ENCODE data around the gene MTA3.
"Not testable (repeated sequence)": the region's sequence is repeated elsewhere in the genome, so short reads cannot be mapped to it uniquely, and the experiment has no call there.

Gene MTA3

DNA sequence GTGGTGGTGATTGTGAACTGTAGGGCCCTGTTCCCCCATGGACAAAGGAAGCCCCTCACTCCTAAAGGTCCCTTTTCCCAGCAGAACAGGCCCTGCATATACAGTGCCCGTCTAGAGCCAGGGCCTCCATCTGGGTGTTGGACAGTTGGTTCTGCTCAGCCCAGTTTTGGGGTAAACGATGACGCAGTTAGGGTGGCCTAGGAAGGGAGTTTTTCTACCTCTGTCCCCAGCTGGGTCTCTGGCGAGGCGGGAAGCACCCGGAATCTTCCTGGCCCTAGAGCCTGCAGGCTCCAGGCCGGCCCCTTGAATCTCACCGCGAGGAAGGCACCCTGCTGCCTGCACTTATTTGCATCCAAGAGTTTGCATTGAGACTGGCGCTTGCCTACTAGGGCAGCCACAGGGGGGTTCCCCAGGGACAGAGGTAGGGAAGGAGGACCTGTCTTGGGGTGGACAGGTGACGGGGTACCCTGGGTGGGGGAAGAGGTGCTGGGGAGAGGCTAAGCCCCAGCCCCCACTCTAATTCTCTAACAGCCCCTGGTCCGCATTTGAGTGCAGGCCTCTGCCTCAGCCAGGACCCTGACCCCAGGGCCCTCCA lies 529 bp upstream of the MTA3 start:
- DNase-seq = no peak

DNA sequence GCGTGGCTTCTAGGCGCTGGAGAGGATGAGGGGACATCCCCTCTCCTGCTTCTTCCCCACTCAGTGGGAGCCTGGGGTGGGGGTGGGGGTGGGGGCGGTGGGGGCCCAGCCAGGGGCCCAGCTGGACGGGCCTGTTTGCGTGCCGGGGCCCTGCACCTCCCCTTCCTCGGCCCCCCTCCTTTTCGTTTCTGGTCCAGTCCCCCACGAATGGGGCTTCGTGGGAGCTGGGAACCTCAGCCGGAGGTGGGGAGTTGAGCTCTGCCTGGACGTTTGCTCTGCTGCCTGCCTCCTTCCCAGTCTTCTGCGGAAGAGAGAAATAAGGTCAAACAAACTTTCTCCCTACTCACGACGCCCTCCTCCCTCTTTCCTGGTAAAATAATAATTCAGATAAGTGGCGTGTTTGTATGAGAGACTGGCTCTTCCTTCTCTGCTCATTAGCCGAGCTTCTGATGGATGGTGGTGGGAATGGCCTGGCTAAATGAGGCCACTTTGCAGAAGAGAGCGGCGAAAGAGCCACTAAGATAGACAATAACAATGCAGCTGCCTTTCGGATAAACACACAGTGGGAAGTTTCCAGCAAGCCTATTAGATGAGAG lies 782 bp downstream of the MTA3 start:
- DNase-seq = no peak

DNA sequence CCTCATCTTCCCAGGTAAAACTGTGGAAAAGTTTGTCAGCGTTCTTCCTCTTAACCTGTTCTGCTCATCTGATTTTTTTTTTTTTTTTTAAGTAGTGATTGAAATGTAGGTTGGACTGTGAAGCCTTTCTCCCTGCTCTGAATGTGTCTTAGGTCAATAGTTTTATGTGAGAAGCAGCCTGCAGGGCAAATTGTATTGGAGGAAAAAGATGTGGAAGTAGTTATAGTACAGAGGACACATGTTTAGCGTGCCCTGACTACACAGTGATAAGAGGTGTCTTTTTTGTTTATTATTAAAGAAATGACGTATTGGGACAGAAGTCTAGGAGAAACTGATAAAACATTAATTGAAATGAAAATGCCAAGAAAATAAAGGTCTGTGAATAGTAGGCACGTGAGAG lies 1.5 kb downstream of the MTA3 start:
- DNase-seq = no peak

DNA sequence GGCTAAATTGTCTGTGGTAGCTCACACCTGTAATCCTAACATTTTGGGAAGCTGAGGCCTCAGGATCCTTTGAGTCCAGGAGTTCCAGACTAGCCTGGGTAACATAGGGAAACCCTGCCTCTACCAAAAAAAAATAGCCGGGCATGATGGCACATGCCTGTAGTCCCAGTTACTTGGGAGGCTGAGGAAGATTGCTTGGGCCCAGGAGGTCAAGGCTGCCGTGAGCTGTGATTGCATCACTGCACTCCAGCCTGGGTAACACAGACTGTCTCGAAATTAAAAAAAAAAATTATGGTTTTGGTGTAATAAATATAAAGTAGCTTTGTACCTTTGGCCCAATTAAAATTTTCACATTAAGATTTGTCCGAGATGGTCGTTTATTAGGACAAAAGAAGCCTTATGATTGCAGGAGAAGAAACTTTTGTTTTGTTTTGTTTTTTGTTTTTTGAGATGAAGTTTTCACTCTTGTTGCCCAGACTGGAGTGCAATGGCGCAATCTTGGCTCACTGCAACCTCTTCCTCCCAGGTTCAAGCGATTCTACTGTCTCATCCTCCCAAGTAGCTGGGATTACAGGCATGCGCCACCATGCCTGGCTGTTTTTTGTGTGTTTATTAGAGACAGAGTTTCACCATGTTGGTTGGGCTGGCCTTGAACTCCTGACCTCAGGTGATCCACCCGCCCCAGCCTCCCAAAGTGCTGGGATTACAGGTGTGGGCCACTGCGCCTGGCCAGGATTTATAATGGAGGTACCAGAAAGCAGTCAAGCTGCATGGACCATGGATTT lies 4.1 kb downstream of the MTA3 start:
- no peak for DNase-seq

DNA sequence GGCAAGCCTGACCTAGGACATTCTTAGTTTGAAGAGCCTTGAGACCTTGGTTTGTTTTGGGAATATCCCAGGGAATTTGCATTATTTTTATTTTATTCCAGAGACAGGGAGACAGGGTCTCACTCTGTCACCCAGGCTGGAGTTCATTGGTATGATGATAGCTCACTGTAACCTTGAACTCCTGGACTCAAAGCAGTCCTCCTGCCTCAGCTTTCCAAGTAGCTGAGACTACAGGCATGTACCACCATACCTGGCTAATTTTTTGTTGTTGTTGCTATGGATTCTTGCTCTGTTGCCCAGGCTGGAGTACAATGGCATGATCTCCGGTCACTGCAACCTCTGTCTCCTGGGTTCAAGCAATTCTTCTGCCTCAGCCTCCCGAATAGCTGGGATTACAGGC lies 4.8 kb downstream of the MTA3 start:
- DNase-seq = no peak

DNA sequence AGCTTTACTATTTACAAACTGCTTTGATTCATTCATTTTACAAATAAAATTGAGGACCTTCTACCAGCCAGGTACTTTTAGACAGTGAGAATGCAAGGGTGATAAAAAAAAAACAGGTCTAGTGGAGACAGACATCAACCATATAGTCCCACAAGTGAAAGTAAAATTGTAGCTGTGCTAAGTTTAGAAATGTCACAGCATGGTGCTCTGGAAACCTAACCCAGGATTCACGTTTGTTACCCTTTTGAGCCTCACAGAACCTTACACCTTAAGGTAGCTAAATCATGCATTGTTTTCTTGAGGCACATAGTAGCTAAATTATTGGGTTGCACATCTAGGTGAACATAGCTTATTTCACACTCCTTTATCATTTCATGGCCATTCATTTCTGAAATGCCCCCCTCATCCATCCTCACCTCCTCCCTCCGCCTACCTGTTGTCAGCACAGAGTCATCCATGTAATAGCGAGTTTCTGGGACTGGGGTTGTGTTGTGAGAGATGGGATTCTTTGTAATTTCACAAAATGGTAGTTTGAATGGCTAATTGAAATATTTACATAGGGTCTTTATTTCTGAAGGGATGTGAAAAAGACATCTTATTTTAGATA lies 7.1 kb downstream of the MTA3 start:
- DNase-seq = no peak

DNA sequence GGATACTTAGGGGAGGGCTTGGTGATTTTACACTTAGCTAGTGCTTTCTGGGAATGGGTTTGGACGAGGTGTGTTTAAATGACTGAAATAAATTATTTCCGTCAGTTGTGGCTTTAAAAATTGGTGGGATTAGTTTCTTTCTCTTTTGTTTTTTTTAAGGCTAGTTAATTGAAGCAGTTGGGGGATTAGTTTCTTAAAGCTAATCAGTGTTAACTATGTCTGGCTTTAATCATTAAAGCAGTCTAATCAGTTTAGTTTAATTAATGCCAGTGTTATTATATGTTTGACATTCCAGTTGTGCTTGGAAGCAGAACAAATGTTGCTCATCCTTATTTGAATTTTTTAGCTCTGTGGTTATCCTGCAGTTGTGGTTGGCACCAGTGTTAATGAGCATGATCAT lies 10.2 kb downstream of the MTA3 start:
- DNase-seq = no peak

DNA sequence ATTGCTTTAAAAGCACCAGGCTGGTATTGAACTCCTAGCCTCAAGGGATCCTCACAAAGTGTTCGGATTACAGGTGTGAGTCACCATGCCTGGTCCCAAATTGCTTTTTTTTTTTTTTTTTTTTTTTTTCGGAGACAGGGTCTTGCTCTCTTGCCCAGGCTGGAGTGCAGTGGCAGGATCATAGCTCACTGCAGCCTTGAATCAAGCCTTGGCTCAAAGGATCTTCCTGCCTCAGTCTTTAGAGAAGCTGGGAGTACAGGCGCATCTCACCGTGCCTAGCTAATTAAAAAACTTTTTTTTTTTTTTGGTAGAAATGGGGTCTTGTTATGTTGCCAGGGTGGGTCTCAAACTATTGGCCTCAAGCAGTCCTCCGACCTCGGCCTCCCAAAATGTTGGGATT lies 12.8 kb downstream of the MTA3 start:
- no peak for DNase-seq

DNA sequence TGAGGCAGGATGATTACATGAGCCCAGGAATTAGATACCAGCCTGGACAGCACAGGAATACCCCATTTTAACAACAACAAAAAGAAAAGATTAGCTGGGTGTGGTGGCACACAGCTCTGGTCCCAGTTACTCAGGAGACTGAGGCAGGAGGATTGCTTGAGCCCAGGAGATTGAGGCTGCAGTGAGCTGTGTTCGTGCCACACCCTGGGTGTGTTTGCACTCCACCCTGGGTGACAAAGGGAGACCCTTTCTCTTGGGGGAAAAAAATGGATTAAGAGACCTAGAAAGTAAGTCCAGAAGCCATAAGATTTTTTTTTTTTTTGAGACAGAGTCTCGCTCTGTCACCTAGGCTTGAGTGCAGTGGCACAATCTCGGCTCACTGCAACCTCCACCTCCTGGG lies 16.2 kb downstream of the MTA3 start:
- DNase-seq = not testable (repeated sequence)

DNA sequence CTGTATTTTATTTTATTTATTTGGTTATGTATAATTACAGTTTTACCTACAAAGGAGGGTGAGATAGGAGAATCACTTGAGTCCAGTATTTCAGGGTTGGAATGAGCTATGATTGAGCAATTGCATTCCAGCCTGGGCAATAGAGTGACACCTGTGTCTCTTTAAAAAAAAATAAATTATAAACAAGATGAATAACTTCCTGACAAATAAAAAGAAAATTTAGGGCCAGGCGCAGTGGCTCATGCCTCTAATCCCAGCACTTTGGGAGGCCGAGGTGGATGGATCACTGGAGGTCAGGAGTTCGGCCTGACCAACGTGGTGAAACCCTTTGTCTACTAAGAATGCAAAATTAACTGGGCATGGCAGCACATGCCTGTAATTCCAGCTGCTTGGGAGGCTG lies 17.3 kb downstream of the MTA3 start:
- no peak for DNase-seq

DNA sequence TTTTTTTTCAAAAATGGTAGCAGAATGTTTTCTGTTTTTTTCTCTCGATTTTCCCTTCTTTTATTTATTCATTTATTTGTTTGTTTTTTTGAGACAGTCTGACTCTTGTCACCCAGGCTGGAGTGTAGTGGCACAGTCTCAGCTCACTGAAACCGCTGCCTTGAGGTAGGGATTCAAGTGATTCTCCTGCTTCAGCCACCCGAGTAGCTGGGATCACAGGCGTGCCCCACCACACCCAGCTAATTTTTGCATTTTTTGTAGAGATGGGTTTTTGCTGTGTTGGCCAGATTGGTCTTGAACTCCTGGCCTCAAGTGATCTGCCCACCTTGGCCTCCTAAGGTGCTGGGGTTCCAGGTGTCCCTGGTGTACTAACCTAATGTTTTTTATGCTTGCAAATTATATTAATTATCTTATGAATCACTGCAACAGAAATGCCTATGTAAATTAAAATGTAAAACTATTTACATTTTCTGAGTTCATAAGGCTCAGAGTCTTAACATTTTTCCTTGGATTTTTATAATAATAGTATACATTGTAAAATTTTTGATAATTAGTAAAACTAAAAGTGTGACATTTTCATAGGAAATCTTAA lies 19.2 kb downstream of the MTA3 start:
- DNase-seq = no peak

DNA sequence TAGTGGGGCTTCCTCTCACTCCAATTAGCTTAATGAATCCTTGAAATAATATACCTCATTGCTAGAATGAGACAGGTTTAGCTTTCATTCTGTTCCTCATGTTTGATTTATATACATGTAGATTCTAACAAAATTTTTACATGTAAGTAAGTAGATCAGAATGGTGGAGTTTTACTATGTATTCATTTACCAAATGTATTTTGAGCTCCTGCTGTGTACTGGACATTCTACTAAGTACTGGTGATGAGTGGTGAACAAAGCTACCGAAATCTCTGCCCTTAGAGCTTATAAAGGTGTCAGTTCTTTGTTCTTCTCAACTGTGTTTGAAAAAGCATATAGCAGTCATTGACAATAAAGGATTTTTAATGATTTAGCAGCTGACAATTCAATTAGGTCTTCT lies 19.7 kb downstream of the MTA3 start:
- DNase-seq = no peak

DNA sequence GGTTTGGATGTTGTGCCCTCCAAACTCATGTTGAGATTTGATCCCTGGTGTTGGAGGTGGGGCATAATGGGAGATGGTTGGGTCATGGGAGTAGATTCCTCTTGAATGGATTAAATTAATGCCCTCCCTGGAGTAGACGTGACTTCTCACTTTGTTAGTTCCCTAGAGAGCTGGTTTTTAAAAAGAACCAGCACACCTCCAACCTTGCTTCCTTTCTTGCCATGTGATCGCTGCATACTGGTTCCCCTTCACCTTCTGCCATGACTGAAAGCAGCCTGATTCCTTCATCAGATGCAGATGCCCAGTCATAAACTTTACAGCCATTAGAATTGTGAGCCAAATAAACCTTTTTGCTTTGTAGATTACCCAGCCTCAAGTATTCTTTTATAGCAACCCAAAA lies 21.7 kb downstream of the MTA3 start:
- no peak for DNase-seq

DNA sequence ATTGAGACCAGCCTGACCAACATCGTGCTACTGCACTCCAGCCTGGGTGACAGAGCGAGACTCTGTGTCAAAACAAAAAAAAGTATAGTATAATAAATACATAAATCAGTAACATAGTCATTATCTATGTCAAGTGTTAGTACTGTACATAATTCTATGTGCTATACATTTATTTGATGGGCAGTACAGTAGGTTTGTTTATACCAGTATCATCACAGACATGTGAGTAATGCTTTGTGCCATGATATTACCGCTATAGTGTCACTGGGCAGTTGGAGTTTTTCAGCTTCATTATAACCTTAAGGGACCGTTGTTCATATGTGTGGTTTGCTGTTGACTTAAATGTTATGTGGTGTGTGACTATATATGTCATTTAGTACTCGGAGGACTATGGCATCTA lies 24.9 kb downstream of the MTA3 start:
- no peak for DNase-seq

DNA sequence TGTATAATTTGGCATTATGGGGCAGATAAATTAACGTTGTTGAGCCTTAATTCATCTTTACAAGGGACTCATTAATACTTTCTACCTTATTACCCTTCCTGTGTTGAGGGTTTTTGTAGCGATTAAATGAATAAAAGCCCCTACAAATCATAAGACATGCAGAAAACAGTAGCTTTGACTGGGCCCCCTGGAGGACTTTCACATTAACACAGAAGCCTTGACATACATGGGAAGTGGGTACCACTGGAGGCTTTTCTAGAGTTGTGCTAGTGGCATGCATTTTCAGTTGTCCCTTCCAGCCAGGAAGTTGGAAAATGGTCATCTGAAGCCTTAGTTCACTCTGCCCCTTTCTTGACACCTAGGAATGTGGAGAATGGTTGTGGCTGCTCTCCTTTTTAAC lies 30.2 kb downstream of the MTA3 start:
- no peak for DNase-seq

DNA sequence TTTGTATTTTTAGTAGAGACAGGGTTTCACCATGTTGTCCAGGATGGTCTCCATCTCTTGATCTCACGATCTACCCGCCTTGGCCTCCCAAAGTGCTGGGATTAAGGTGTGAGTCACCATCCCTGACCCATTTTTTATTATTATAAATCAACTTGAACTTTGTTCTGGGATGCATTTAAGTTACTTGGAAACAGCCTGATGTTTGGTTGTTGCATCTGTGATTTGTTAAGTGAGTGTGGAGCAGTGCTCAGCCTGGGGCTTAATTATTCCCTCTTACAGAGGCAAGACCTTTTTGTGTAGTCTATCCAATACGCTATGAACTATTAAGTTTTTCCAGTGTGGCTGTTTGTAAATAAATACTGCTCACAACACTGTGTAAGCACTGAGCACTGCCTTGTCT lies 32.6 kb downstream of the MTA3 start:
- no peak for DNase-seq

DNA sequence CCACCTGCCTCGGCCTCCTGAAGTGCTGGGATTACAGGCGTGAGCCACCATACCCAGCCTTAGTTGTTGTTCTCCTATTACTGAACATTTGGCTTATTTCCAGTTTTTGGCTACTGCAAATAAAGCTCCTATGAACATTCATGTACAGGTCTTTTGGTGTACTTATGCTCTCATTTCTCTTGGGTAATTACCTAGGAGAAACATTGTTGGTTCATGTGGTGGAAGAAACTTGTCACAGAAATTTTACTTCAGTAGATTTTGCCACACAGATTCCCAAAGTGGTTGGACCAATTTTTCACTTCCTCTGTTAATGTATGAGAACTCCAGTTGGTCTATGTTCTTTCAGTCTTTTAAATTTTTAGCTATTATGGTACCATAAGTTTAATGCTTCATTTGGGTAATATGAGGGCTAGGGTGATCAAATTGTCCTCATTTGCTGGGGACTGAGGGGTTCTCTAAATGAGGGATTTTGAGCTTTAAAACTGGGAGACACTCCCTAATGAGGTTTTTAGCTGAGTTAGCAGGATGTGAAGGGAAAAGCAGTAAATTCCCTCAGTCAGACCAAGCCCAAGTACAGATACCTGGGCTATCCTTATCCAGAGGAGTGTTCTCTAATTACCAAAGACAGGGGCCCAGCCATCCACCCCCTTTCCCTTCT lies 33.9 kb downstream of the MTA3 start:
- DNase-seq = no peak

DNA sequence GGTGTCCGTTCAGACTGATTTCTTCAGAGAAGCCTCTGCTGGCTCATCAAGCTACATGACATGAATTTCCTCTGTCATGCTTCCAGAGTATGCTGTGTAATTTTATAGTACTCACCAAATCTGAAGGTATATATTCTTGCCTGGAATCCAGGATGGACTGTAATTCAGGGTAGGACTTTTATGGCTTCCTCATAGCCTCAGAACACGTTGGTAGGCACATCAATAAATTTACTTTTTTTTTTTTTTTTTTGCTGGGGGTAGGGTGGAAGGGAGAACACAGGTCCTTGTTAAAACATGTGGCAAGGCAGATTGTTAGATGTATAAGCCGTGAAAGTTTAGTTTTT lies 34.4 kb downstream of the MTA3 start:
- DNase-seq = no peak

DNA sequence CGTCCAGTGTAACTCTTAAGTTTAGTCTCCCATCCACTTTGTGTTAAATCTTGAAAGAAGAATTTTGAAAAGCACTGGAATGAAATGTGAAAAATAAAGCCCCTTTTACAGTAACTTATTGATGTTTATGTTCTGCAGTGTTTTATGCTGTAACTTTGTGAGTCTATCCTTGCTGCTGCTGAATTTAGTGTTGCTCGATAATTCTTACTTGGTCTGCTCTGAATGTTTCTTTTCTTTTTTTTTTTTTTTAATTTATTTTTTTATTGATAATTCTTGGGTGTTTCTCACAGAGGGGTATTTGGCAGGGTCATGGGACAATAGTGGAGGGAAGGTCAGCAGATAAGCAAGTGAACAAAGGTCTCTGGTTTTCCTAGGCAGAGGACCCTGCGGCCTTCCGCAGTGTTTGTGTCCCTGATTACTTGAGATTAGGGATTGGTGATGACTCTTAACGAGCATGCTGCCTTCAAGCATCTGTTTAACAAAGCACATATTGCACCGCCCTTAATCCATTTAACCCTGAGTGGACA lies 36.0 kb downstream of the MTA3 start:
- not testable (repeated sequence) for DNase-seq

DNA sequence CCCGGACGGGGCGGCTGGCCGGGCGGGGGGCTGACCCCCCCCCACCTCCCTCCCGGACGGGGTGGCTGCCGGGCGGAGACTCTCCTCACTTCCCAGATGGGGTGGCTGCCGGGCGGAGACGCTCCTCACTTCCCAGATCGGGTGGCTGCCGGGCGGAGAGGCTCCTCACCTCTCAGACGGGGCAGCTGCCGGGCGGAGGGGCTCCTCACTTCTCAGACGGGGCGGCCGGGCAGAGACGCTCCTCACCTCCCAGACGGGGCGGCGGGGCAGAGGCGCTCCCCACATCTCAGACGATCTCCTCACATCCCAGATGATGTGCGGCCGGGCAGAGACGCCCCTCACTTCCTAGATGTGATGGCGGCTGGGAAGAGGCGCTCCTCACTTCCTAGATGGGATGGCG lies 37.7 kb downstream of the MTA3 start:
- DNase-seq = not testable (repeated sequence)

DNA sequence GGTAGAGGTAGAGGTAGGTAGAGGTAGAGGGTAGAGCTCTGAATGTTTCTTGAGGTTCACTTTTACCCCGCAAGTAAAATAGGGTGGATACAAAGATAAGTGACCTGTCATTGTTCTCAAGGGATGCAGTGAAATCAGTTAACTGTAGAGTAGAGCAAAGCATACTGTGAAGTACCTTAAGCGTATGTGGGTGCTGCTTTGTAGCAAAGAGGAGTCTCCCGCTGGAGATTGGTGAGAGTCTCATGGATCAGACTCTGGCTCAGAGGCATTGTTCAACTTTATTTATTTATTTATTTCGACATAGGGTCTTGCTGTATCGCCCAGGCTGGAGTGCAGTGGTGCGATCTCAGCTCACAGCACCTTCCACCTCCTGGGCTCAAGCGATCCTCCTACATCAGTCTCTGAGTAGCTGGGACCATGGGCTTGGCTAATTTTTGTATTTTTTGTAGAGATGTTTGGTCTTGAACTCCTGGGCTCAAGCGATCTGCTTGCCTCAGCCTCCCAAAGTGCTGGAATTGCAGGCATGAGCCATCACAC lies 38.7 kb downstream of the MTA3 start:
- no peak for DNase-seq

DNA sequence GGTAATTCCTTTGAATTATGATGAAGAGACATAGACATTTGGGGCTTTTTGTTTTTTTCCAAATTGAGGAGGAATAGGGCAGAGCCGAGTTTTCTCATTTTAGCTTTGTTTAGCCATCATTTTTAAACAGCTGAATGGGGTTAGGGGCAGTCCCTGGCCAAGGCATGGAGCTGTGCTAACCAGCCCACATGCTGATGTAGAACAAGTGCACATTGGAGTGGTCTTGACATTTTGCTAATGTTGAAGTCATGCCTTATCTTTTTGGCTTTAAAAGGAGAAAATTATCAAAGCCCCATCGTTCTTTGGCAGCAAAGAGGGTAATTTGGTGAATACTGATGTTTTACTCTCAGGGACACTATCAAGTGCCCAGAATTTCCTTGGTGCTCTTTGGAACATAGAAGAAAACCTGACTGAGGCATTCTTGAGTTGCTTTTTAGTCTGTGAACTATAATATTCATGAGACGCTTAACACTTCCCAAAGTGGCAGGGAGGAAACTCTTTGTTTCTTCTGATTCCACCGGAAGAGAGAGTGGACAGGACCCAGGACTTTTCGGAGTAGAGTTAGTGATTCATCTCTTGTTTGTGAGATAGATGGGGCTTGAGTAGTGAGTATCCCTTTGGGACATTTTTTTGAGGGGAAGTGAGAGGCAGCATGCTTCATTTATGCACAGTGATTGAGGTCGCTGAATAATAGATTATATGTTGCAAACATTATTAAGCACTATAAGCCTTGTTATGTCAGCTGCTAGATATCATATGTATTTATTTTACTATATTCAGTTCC lies 45.0 kb downstream of the MTA3 start:
- no peak for DNase-seq
